GM18498 (cell line): ENCODE results near the gene SLC2A11.

ENCODE experiments used
- ATAC-seq: cut with Tn5 transposase; IDR thresholded peaks from one replicate; pipeline ENCODE4 v1.9.1; 2021; ENCODE audit warnings: mild to moderate bottlenecking, moderate library complexity; ENCODE audit not compliant: unreplicated experiment

SLC2A11 gene

GRCh38 chr22:23857606-23858483 is at the start of gene SLC2A11:
SLC2A11 (plus strand) TSS chr22:23857875; CDS start chr22:23858000, 125 bp downstream.
- ATAC-seq = peak; percentile 95

- ATAC-seq = no peak
Observed at GRCh38 chr22:23812378-23812777, 45.3 kb upstream of the SLC2A11 start.

- no peak for ATAC-seq
Observed at GRCh38 chr22:23815541-23816155, 42.0 kb upstream of the SLC2A11 start.

- ATAC-seq = no peak
Observed at GRCh38 chr22:23816156-23816976, 41.3 kb upstream of the SLC2A11 start.

- no peak for ATAC-seq
Observed at GRCh38 chr22:23817146-23817545, 40.5 kb upstream of the SLC2A11 start.

GRCh38 chr22:23818541-23818940 is 39.1 kb upstream of the SLC2A11 start:
- ATAC-seq = no peak

GRCh38 chr22:23820748-23821211 is 36.9 kb upstream of the SLC2A11 start:
- no peak for ATAC-seq

- ATAC-seq = no peak
Observed at GRCh38 chr22:23822101-23822671, 35.5 kb upstream of the SLC2A11 start.

- no peak for ATAC-seq
Observed at GRCh38 chr22:23823331-23823791, 34.3 kb upstream of the SLC2A11 start.

- ATAC-seq = no peak
Observed at GRCh38 chr22:23824476-23825245, 33.0 kb upstream of the SLC2A11 start.

- no peak for ATAC-seq
Observed at GRCh38 chr22:23825246-23825905, 32.3 kb upstream of the SLC2A11 start.

- no peak for ATAC-seq
Observed at GRCh38 chr22:23826510-23827350, 30.9 kb upstream of the SLC2A11 start.

GRCh38 chr22:23827351-23827995 is 30.2 kb upstream of the SLC2A11 start:
- no peak for ATAC-seq

- no peak for ATAC-seq
Observed at GRCh38 chr22:23828800-23829680, 28.6 kb upstream of the SLC2A11 start.

- no peak for ATAC-seq
Observed at GRCh38 chr22:23829845-23830372, 27.8 kb upstream of the SLC2A11 start.

GRCh38 chr22:23831261-23831660 is 26.4 kb upstream of the SLC2A11 start:
- no peak for ATAC-seq

- no peak for ATAC-seq
Observed at GRCh38 chr22:23831781-23832180, 25.9 kb upstream of the SLC2A11 start.
